ENCODE results near the gene PCDHGB6. TPM values are rescaled to one million over a fixed set of nuclear protein-coding genes. Genes with fewer than 3 reads are reported as not detected.

Gene PCDHGB6
- total RNA-seq, 1 donor from 2014 or later: 60.0 TPM

DNA sequence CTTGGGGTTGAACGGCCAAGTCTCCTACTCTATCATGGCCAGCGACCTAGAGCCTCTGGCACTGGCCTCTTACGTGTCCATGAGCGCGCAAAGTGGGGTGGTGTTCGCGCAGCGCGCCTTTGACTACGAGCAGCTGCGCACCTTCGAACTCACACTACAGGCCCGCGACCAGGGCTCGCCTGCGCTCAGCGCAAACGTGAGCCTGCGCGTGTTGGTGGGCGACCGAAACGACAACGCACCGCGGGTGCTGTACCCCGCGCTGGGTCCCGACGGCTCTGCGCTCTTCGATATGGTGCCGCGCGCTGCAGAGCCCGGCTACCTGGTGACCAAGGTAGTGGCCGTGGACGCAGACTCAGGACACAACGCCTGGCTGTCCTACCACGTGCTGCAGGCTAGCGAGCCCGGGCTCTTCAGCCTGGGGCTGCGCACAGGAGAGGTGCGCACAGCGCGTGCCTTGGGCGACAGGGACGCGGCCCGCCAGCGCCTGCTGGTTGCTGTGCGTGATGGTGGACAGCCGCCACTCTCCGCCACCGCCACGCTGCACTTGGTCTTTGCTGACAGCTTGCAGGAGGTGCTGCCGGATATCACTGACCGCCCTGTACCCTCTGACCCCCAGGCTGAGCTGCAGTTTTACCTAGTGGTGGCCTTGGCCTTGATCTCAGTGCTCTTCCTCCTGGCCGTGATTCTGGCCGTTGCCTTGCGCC, 8.1 kb upstream of the PCDHGB6 start:
- Mint-ChIP-seq H3K27me3 (ENCODE audit: unreplicated experiment) (peaks cover 2% of the 10 kb centered on the region), H3K4me3 (ENCODE audit: unreplicated experiment) (peak overlapping the region; percentile 88), H3K27ac (ENCODE audit: unreplicated experiment) (no peak overlapping the region), H3K36me3 (ENCODE audit: low read depth, unreplicated experiment) (peaks cover 48% of the 10 kb centered on the region), H3K9me3 (ENCODE audit: unreplicated experiment) (peaks cover 30% of the 10 kb centered on the region), H3K4me1 (ENCODE audit: unreplicated experiment) (peaks cover 2% of the 10 kb centered on the region)
- DNase-seq (ENCODE audit: low spot score): no peak
- TF ChIP-seq CTCF (IDR thresholded peaks at IDR 0.05; ENCODE audit: unreplicated experiment): no peak

- H3K27ac Mint-ChIP-seq (ENCODE audit: unreplicated experiment): no peak within 1 kb of the TSS
- peaks cover 7% of the 10 kb centered on the region for H3K4me1 Mint-ChIP-seq (ENCODE audit: unreplicated experiment)
- peaks cover 19% of the 10 kb centered on the region for H3K9me3 Mint-ChIP-seq (ENCODE audit: unreplicated experiment)
- peaks cover 2% of the 10 kb centered on the region for H3K27me3 Mint-ChIP-seq (ENCODE audit: unreplicated experiment)
- peak within 1 kb of the TSS; percentile 26 for H3K4me3 Mint-ChIP-seq (ENCODE audit: unreplicated experiment)
- H3K36me3 Mint-ChIP-seq (ENCODE audit: low read depth, unreplicated experiment): peaks cover 40% of the 10 kb centered on the region
- no peak for DNase-seq (ENCODE audit: low spot score)
- no peak for TF ChIP-seq CTCF (IDR thresholded peaks at IDR 0.05; ENCODE audit: unreplicated experiment)
Measured at GRCh38 chr5:141402553-141403243, 5.1 kb upstream of the PCDHGB6 start, which contains the start of gene PCDHGA9. Gene PCDHGA9, plus strand, starts transcription at chr5:141402778. Its CDS starts 175 bp downstream, at chr5:141402953.

GRCh38 chr5:141403387-141403786, 4.4 kb upstream of the PCDHGB6 start:
- DNase-seq (ENCODE audit: low spot score): no peak
- peaks cover 44% of the 10 kb centered on the region for H3K36me3 Mint-ChIP-seq (ENCODE audit: low read depth, unreplicated experiment)
- H3K9me3 Mint-ChIP-seq (ENCODE audit: unreplicated experiment): peaks cover 19% of the 10 kb centered on the region
- TF ChIP-seq CTCF (IDR thresholded peaks at IDR 0.05; ENCODE audit: unreplicated experiment): no peak
- H3K4me3 Mint-ChIP-seq (ENCODE audit: unreplicated experiment): peak overlapping the region; percentile 26
- no peak overlapping the region for H3K27ac Mint-ChIP-seq (ENCODE audit: unreplicated experiment)
- H3K27me3 Mint-ChIP-seq (ENCODE audit: unreplicated experiment): peaks cover 2% of the 10 kb centered on the region
- H3K4me1 Mint-ChIP-seq (ENCODE audit: unreplicated experiment): peaks cover 8% of the 10 kb centered on the region

DNA sequence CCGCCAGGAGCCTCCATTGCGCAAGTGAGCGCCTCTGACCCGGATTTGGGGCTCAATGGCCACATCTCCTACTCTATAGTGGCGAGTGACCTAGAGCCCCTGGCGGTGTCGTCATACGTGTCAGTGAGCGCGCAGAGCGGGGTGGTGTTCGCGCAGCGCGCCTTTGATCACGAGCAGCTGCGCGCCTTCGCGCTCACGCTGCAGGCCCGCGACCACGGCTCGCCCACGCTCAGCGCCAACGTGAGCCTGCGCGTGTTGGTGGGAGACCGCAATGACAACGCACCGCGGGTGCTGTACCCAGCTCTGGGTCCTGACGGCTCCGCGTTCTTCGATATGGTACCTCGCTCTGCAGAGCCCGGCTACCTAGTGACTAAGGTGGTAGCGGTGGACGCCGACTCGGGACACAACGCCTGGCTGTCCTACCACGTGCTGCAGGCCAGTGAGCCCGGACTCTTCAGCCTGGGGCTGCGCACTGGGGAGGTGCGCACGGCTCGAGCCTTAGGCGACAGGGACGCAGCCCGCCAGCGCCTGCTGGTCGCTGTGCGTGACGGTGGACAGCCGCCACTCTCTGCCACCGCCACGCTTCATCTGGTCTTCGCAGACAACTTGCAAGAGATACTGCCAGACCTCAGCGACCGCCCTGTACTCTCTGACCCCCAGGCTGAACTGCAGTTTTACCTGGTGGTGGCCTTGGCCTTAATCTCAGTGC, 1.9 kb downstream of the PCDHGB6 start:
- H3K4me3 Mint-ChIP-seq (ENCODE audit: unreplicated experiment): peak overlapping the region; percentile 97
- peaks cover 38% of the 10 kb centered on the region for H3K4me1 Mint-ChIP-seq (ENCODE audit: unreplicated experiment)
- no peak for DNase-seq (ENCODE audit: low spot score)
- H3K27me3 Mint-ChIP-seq (ENCODE audit: unreplicated experiment): peaks cover 8% of the 10 kb centered on the region
- H3K9me3 Mint-ChIP-seq (ENCODE audit: unreplicated experiment): peaks cover 15% of the 10 kb centered on the region
- H3K27ac Mint-ChIP-seq (ENCODE audit: unreplicated experiment): no peak overlapping the region
- no peak for TF ChIP-seq CTCF (IDR thresholded peaks at IDR 0.05; ENCODE audit: unreplicated experiment)
- H3K36me3 Mint-ChIP-seq (ENCODE audit: low read depth, unreplicated experiment): peaks cover 48% of the 10 kb centered on the region

Data from endothelial cell (in vitro differentiated cells).